Activated CD4-positive, CD25-positive, alpha-beta regulatory T cell (primary cell): ENCODE data around the gene HECTD1.
"Not testable (repeated sequence)": the region's sequence is repeated elsewhere in the genome, so short reads cannot be mapped to it uniquely, and the experiment has no call there.

Experiments
- DNase-seq, 4 experiments: peaks; one replicate each; lab custom pipeline; 2025; lab: John Stamatoyannopoulos, UW

The HECTD1 gene

DNA sequence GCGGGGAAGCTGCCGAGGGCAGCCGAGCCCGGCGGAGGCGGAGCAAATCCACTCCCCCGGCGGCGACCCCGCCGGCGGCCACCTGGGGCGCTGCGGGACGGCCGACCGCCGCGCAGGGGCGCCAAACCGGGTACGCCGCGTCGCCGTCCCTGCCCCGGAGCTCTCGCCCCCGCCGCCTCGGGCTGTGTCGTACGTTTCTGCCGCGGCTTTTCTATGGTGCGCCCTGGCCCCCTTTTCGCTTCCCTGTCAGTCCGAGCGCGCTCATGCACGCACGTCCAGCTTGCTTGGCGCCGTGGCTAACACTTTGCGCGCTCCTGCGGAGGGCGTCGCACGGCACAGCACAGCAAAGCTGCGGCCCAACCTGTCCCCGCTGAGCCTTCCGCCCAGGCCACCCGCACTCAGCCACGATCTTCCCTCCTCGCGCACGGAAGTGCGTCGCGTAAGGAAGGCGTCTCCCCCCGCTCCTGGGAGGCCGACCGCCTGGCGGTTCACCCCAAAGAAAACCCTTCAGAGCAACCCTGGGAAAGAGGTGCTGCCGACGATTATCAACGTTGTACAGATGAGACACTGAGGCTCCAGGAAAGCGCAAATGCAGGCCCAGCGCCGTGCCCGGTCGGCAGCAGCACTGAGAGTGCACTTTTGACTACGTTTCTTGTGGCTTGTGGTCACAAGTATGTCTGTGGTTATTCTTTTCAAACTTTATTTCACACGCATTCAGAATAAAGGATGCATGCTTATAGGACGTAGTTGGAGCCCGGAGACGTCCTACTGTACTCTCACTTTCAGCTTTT lies at the start of gene HECTD1:
TSS of gene HECTD1 (minus strand) at position 39 of the 791 bp plus-strand sequence. CDS start 1,857 bp downstream, outside the sequence.
- peak; percentile 74 to 83 (median 78) for DNase-seq

DNA sequence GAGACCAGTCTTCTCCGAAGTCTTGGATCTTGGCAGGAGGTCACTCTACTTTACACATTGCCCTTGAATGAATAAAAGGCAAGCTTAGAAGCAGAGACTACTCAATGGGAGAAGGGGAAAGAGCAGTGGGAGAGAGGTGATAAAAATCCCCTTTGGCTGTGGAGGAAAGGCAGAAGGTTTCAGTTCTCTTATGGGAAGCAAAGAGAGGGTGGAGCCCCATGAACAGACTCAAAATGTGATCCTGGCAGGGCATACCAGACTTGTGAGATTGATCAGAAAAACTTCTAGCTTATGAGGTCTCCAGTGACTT lies 49.6 kb upstream of the HECTD1 start:
- no peak for DNase-seq

DNA sequence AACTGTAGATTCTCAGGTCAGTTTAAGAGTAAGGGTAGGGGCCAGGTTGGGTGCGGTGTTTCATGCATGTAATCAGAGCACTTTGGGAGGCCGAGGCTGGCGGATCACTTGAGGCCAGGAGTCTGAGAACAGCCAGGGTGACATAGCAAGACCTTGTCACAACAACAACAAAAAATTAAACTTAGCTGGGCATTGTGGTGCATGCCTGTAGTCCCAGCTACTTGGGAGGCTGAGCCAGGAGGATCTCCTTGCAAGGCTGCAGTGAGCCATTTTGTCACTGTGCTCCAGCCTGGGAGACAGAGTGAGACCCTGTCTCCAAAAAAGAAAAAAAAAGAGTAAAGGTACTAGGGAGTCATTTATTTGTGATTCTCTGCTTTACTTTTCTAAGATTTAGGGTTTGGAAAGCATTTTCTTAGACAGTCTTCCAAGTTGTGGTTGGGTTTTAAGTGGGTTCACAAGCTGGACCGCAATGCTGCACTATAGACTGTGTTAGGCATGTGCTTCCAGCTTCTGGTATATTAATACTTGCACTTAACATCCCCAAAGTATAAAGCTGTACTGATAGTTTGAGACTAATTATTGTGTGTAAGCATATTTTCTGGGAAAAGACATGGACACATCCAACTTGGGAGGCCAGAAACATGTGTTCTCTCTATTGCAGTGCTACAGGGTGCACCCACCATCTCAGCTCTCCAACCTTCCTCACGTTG lies 49.1 kb upstream of the HECTD1 start:
- DNase-seq: no peak

DNA sequence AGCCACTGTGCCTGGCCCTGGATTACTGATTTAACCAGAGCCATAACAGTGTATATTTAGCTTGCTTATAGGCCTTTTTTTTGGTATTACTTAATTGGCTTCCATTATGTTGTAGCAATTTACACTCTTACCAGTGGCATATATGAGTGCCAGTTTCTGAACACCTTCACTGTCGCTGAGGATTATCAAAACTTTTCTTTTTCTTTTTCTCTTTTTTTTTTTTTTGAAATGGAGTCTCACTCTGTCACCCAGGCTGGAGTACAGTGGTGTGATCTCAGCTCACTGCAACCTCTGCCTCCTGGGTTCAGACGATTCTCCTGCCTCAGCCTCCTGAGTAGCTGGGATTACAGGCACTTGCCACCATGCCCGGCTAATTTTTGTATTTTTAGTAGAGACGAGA lies 48.3 kb upstream of the HECTD1 start:
- DNase-seq: not testable (repeated sequence)

DNA sequence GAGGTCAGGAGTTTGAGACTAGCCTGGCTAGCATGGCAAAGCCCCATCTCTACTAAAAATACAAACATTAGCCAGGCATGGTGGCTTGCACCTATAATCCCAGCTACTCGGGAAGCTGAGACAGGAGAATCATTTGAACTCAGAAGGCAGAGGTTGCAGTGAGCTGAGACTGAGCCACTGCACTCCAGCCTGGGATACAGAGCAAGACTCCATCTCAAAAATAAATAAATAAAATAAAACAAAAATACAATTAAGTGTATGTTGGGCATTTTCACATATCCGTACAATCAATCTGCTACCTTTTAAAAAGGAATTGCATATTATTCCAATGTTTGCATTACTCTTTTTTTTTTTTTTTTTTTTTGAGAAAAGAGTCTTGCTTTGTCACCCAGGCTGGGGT lies 47.7 kb upstream of the HECTD1 start:
- no peak for DNase-seq

GRCh38 chr14:31253746-31254471 lies 46.3 kb upstream of the HECTD1 start:
- no peak for DNase-seq

DNA sequence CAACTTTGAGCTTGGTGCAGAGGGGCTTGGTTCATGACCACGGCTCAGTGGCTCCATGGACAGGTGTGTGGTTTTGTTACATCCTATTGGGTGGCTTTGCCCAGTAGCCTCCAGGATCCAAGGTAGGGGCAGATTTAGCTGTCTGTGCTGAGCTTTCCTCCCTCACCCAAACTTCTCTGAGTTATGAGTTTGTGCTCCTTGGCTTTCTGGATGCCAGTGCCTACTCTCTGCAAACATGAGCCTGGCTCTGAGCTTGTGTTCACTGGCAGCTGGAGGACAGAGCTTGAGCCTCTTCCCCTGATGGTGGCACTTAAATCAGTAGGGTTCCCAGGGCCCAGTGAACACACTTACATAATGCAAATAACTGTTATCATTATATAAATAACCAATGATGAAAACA lies 45.3 kb upstream of the HECTD1 start:
- no peak for DNase-seq

DNA sequence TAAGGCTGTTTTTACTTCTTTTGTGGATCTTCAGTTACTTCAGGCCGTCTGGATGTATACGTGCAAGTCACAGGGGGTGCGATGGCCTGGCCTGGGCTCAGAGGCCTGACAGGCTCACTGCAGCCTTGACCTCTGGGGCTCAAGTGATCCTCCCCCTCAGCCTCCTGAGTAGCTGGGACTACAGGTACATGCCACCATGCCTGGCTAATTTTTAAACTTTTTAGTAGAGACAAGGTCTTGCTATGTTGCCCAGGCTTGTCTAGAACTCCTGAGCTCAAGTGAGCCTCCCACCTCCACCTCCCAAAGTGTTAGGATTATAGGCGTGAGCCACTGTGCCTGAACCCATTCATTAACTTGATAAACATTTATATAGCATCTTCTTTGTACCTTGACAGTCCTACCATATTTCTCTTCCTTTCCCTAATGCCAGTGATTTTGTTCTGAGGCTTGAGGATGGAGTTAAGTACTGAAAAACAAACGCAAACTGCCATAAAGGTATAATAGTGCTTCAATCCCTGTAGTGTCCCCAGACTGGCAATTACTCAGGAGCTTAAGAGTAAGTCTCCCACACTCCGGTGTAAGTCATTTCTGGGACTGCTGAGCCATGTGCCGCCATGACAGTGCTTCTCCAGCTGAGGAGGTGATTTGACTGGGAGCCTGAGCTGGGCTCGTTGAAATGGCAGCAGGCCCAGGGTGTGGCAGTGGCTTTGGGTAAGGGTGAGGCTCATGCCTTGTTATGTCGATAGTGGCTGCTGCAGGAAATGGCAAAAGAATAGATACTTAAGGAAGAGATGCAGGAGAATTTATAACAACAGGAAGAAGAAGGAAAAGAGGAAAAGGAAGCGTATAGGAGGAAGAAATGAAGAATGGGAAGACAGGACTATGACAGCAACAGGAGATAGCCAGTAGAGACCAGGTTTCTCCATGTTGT lies 43.7 kb upstream of the HECTD1 start:
- DNase-seq: no peak

- no peak for DNase-seq
These were observed 37.0 kb upstream of the HECTD1 start for GRCh38 chr14:31244626-31245025.

GRCh38 chr14:31243860-31244259 lies 36.3 kb upstream of the HECTD1 start:
- DNase-seq: peak in 1 of 4 experiments; percentile 1

- not testable (repeated sequence) for DNase-seq
These were observed 34.8 kb upstream of the HECTD1 start for GRCh38 chr14:31242161-31242940.

DNA sequence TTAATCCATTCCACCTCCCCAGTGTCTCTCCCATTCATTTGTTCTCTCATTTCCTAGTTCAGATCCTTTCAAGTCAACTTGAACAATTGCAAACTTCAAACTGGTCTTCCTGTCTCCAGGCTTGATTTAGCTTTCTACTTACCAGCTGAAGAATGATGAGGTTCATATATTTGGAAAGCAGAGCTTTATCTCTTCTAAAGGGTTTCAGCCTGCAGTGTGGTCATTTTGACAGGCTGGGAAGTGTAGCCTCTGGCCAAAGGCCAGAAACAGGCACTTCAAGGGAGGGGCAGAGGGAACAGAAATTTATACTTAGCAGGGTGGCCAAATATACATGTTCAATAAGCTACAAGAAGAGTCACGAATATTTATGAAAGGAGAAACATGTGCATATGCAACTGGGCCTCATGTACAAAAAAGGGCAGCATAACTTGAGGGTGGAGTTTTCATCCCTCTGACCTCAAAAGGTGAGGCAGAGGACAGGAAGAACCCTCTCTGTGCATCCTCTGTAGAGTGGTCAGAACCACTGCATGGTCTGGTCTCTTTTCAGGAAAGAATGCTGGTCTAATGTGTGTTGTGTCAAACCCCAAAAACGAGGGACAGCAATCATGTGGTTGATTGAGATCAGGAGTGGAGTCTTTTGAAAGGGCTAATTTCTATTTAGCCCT lies 34.0 kb upstream of the HECTD1 start:
- no peak for DNase-seq

- DNase-seq: no peak
These were observed 32.1 kb upstream of the HECTD1 start for GRCh38 chr14:31239741-31240140.

- no peak for DNase-seq
These were observed 27.9 kb upstream of the HECTD1 start for GRCh38 chr14:31235462-31235861.

- DNase-seq: no peak
These were observed 24.5 kb upstream of the HECTD1 start for GRCh38 chr14:31232081-31232480.

GRCh38 chr14:31231272-31231671 lies 23.7 kb upstream of the HECTD1 start:
- DNase-seq: not testable (repeated sequence)

- no peak for DNase-seq
These were observed 23.0 kb upstream of the HECTD1 start for GRCh38 chr14:31230573-31230958.

DNA sequence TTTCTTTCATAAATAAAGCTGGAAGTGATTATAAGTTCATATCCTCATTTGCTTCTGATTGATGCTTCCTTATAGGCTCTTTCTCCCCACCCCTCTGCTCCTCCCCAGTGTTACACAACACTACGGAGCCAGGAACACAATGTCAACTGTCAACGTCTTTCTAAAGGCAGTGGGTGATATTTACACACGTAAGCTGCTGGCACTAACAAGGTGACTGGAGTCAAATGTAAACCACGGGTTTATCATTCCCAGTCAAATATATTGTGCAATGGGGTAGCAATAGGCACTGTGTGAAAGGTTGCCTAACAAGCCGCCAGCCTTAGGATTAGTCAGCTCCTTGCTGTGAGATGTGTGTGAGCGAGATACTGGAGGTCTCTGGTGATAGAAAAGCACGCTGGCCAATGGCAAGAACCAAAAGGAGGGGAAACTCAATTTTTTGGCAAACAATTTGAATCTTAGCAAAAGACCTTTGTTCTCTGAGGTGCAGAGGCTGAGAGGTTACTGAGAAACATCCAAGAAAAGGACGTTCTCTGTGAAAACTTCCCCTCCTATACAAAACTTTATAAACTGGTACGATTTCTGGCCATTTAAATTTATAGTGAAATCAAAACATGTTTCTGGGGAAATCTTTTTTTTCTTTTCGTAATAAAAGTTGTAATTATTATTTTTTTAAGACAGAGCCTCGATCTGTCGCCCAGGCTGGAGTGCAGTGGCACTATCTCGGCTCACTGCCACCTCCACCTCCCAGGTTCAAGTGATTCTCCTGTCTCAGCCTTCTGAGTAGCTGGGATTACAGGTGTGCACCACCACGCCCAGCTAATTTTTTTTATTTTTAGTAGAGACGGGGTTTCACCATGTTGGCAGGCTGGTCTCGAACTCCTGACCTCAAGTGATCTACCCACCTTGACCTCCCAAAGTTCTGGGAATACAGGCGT lies 22.3 kb upstream of the HECTD1 start:
- no peak for DNase-seq

DNA sequence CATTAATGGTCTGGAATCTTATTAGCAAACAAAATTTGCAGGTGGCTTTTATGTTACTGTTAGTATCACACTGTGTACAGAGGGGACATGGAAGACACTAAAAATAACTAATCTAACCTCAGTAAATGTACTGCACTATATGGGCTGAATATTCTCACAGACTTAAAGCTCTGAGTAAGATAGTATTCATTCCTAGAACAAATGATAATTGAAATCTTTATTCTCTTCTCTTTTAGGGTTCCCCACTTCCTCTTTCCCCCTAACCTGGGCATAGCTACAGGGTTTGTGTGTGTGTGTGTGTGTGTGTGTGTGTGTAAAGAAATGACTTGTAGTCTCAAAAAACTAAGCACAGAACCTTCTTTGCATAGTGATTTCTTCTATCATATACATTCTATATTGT lies 21.4 kb upstream of the HECTD1 start:
- DNase-seq: no peak
